HG03520 (cell line): Measurements from ENCODE around the gene NPAS3.

ENCODE experiments used
- ATAC-seq: cut with Tn5 transposase; IDR thresholded peaks from one replicate; pipeline ENCODE4 v1.9.1; 2021; ENCODE audit warnings: mild to moderate bottlenecking, moderate library complexity; ENCODE audit not compliant: unreplicated experiment

The NPAS3 gene

GRCh38 chr14:33732175-33732574, 793.5 kb downstream of the NPAS3 start:
- ATAC-seq: no peak

DNA sequence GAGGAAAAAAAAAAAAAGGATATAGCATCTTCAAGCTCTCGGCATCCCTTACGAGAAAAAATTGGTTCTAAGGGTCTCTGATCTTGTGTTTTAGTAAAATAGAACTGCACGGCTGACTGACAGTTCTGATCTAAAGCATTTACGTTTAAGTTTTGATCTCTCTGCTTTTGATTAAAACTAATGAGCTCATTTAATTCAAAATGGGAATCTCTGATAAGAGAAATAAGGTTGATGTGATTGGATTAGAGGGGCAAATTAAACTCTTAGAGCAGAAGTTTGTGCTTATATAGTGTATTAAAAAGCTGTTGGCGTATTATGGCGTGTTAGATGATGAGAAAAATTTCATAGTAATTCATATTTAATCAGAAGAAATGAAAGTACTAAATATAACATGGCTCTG, 794.6 kb downstream of the NPAS3 start:
- no peak for ATAC-seq

- no peak for ATAC-seq
Observed at GRCh38 chr14:33733721-33734120, 795.0 kb downstream of the NPAS3 start.

DNA sequence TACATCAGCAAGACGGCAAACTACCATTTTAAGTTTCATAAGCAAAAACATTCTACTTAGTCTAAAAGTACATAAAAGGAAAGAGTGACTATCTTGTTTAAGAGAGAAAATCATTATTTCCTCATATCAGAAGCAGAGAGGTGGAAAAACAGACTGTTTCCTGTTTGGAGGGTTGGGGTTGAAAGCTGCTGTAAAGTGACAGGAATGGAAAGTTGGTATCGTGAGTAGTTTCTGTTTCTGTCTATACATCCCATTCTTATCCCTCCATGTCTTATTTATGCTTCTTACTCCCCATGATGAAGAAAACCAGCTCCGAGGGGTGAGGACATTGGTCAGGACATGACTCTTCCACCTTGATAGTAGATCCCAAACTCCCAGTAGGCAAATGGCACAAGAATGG, 795.7 kb downstream of the NPAS3 start:
- ATAC-seq: no peak

DNA sequence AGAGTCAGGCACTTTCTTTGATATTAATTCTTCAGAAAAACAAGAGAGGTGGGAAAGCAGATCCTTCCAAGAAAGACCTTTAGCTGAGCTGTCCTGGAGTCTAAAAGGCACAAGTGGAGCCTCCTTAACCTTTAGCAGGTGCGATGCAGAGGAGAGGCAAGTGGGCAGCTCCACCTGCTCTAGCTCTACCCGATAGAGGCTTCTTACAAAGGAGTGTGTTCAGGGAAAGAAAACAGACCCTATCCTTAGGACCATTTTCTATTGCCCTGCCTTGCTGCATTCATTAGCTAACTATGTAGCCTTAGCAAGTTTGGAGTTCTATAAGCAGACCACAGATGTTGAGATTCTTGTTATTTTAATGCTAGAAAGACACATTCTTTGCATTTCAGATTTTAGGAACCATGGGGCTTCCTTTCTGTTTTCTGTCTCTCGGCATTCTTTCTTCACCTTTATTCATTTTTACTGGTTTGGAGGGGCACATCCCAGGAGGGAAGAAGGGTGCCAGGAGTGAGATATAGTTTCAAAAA, 797.7 kb downstream of the NPAS3 start:
- no peak for ATAC-seq

DNA sequence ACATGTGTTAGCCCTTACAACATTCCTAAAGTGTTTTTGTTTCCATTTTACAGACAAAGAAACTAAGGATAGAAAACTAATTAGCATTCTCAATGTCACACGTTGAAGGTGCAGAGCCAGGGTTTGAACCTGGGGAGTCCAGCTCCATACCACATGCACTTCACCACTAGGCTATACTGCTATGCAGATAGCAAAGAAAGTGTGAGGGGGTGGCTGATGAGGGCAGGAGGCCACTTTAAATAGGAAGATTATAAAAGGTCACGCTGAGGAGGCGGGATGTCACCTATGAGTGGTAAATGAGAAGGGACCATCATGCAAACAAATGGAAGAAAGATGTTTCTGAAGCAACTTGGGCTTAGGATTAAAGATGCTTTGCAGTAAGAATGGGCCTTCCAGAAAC, 798.3 kb downstream of the NPAS3 start:
- no peak for ATAC-seq

GRCh38 chr14:33737446-33737845, 798.8 kb downstream of the NPAS3 start:
- ATAC-seq: no peak

GRCh38 chr14:33738029-33738428, 799.4 kb downstream of the NPAS3 start:
- no peak for ATAC-seq

DNA sequence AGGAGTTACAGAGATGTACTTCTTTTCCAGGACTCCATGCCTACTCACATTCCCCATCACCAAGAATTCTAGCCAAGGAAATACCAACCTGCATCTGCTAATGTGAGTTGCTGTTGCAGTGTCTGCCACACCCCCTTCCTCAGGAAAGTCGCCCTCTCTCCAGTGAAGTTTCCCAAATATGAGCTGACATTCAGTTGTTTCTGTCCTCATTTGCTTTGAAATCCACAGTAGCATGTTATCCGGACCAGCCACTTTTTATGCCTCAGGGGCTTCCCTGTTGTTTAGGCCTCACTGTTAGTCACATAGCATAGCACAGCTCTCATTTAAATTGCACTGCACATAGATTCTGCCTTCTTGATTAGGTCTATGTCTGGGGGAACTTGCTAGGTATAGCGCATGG, 799.8 kb downstream of the NPAS3 start:
- no peak for ATAC-seq

DNA sequence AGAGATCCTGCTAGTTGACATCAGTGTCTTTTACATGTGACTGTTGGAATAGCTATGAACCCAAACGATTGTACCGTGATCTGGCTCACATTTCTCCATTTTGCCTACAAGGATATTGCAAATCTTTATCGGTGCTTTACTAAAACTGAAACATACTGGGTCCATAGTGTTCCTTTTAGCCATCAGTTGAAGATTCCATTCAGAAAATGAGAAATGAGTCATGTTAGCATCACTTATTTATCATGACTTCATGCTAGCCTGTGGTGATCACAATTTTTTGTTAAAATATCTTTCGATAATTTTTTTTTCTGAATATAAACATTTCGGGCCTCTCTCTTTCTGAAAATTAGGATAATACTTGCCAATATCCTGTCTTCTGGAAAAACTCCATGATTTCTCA, 801.9 kb downstream of the NPAS3 start:
- no peak for ATAC-seq

DNA sequence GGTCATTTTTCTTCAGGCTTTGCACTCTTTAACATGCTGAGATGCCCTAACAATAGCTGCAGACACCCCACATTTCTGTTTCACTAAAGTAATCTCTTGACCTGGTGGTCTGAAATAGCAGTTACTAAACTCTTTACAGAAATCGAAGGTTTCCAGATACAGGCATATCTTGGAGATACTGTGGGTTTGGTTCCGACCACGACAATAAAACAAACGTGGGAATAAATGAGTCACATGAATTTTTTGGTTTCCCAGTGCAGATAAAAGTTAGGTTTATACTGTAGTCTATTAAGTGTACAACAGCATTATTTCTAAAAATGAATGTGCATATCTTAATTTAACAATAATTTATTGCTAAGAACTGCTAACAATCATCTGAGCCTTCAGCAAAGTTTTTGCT, 803.5 kb downstream of the NPAS3 start:
- ATAC-seq: no peak

GRCh38 chr14:33745163-33745562, 806.5 kb downstream of the NPAS3 start:
- no peak for ATAC-seq

DNA sequence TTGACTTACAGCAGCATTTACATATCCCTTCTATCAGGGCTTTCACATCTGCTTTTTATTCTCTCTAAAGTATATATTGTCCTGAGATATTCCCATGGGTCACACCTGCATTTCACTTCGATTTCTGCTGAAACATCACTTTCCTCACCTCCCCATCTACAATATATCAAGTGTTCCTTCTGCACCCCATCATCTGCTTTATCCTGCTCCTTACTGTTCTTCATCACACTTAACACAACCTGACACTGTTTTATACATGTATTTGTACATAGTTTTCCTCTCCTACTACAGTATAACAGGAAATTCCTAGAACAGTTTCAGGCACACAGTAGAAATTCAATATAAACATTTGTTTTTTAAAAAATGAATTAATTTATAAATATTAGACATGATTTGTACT, 809.1 kb downstream of the NPAS3 start:
- no peak for ATAC-seq

DNA sequence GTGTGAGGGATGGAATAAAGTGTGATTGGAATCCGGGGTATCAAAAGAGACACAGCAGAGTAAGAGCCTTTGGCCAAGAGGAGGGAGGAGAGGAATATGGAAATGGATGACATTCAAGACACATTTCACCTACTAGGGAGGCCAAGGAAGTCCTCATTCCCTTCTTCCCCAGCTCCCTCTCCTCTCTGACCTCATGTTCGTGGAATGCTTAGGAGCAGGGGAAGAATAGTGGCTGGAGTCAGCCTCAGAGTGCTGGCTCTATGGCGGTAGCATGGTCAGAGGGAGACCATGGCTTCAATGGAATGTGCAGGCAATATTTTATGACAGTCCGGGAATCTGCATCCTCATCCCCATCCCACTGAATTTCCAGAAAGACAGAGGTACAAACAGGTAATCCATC, 815.6 kb downstream of the NPAS3 start:
- ATAC-seq: no peak

DNA sequence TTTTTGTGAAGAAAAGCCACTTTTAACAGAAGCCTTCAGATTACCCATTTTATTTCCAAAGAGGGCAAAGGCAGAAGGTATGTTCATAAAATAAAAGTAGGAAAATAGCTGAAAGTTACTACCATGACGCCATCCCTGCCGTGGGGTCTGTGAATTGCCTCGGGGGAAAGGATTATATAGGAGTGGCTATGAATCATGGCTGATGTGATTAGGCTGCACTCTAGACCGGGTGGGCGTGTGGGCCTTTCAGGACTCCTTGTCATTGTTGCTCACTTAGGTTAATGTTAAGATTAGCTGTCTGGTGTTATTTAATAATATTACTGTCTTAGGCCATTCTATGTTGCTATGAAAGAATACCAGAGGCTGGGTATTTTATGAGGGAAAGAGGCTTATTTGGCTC, 816.7 kb downstream of the NPAS3 start:
- ATAC-seq: no peak

DNA sequence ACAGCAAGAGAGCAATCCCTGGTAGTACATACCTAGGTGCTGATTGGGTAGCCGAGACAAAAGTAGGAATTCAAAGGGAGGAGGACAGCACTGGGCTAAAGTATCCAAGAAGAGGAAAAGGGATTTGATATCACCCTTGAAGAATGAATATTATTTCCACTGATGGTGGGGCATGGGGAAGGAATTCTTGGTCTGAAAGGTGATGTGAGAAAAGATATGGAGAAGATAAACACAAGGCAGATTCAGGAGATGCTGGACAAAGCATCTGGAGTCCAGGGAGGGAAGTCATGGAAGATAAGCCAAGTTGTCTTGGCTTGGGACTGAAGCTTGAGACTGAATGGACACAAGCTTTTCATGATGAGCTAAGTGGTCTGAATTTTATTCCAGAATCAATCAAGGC, 818.2 kb downstream of the NPAS3 start:
- no peak for ATAC-seq

GRCh38 chr14:33758547-33758946, 819.9 kb downstream of the NPAS3 start:
- no peak for ATAC-seq

DNA sequence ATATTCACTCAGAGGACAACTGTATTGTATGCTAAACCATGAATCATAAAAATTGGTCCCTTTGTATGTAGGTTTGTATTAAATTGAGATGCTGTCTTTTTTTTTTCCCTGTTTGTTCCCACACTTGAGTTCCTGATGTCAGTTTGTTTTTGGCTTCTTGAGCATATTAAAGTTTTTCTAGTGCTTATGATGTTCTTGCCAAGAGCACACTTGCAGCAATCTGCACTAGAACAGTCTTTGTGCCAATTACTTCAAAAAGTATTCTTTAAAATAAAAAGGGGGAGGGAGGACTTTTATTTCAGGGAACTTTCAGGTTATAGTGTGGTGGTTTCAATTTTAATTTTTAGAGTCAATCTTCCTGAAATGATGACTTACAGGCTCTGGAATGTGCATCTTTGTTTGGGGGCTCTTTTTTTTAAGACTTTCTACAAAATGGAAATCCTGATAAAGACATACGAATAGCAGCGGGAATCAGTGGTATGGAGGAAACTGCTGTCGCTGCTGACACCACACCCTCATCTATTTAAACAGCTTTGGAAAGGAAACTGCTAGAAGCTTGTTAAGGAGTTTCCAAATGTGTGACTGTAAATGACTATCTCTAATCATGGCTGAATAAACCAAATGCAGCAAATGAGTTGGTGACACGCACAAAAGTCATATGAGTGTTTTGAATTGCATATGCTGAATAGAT, 823.6 kb downstream of the NPAS3 start:
- ATAC-seq: no peak

DNA sequence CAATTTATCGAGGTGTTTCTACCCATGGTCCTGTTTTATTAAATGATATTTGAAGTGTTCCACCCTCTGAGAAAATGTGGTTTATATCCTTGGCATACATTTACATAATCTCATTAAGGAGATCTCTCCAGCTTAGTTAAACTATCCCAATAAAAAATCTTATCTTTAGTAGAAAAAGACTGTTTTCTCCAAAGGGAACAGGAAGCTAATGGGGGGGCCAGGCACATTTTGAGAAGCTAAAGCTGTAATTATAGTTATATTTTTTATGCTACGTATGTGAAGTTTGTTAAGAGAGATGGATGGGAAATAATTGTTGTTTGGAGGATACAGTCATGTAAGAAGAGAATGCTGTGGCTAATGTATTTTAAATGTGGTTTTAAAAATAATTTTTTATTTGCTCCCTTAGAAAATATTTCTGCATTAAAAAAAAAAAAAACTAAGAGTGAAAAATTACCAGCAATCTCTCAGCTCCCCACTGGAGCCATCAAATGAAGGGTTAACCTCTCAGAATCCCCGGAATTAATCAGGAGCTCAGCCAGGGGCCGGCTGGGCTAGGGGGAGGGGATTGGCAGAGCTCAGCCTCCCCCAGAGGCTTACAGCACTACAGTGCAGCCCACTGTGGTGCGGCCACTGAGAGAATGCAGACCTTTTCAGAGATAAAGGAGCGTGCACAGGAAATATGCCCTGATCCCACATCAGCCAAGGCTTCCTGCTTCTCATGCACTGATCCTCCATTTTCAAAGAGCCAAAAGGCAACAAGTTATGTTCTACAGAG, 826.4 kb downstream of the NPAS3 start:
- no peak for ATAC-seq

GRCh38 chr14:33767586-33768457, 829.1 kb downstream of the NPAS3 start:
- ATAC-seq: no peak

GRCh38 chr14:33768458-33768830, 829.8 kb downstream of the NPAS3 start:
- no peak for ATAC-seq
